GM10248 (cell line): Measurements from ENCODE around the gene CAMK2B.

Experiments used
- CTCF ChIA-PET: fragments of 300-600 bp; sonication (Branson Sonifier 250); formaldehyde crosslinking; extraction: SDS; loops from one replicate; lab custom pipeline; 2021; ENCODE audit warnings: antibody characterized with exemption; lab: Yijun Ruan, JAX
- POLR2A ChIA-PET: fragments of 350-650 bp; sonication (Branson Sonifier 250); formaldehyde crosslinking; extraction: SDS; loops from one replicate; lab custom pipeline; 2020; ENCODE audit warnings: antibody characterized with exemption; lab: Yijun Ruan, JAX
- DNase-seq: peaks from one replicate; pipeline ENCODE4 v3.0.0; 2012; ENCODE audit errors: extremely low spot score
- CTCF ChIP-seq: IDR thresholded peaks from 2 replicates; pipeline ENCODE4 v1.5.1; 2012; ENCODE audit warnings: mild to moderate bottlenecking, low read depth; ENCODE audit errors: extremely low read depth, missing control alignments, control extremely low read depth

The CAMK2B gene

GRCh38 chr7:44267719-44268421 lies 57.5 kb downstream of the CAMK2B start:
- TF ChIP-seq CTCF, result no peak
- ChIA-PET POLR2A (no interaction called here), CTCF (interaction anchor here (1.4 kb wide), 1 partner anchor 9 kb away, joined by 6 read pairs; no protein-coding TSS in a partner anchor)
- no peak for DNase-seq

GRCh38 chr7:44267178-44267577 lies 58.2 kb downstream of the CAMK2B start:
- POLR2A ChIA-PET, result no interaction called here
- TF ChIP-seq CTCF, result no peak
- CTCF ChIA-PET, result interaction anchor here (1.4 kb wide), 1 partner anchor 8 kb away, joined by 6 read pairs; no protein-coding TSS in a partner anchor
- DNase-seq, result no peak

GRCh38 chr7:44266526-44266925 lies 58.9 kb downstream of the CAMK2B start:
- CTCF ChIA-PET, result no interaction called here
- POLR2A ChIA-PET, result no interaction called here

GRCh38 chr7:44265728-44266127 lies 59.7 kb downstream of the CAMK2B start:
- no peak for TF ChIP-seq CTCF
- no peak for DNase-seq
- CTCF ChIA-PET, result interaction anchor here (2.1 kb wide), 1 partner anchor 12 kb away, joined by 7 read pairs; no protein-coding TSS in a partner anchor
- POLR2A ChIA-PET, result no interaction called here

More at GRCh38 chr7:44266526-44266925, 58.9 kb downstream of the CAMK2B start:
- DNase-seq, result no peak
- TF ChIP-seq CTCF, result no peak

- no peak for DNase-seq
- POLR2A ChIA-PET, result no interaction called here
- TF ChIP-seq CTCF, result no peak
- CTCF ChIA-PET, result interaction anchor here (2.1 kb wide), 1 partner anchor 13 kb away, joined by 7 read pairs; no protein-coding TSS in a partner anchor
Observed at GRCh38 chr7:44264221-44264931, 61.0 kb downstream of the CAMK2B start.

GRCh38 chr7:44263326-44264082 lies 61.9 kb downstream of the CAMK2B start:
- no peak for TF ChIP-seq CTCF
- ChIA-PET POLR2A (no interaction called here), CTCF (no interaction called here)
- DNase-seq, result no peak
